Measurements from ENCODE around the gene PLXNB1. TPM values are rescaled to one million over a fixed set of nuclear protein-coding genes. Genes with fewer than 3 reads are reported as not detected.

PLXNB1 gene
- total and polyA plus RNA-seq, 2 of the 13 experiments (the other 11 are each of a cell fraction or from before 2014, with no cell fraction given) = 86.0 to 143 TPM

- TF ChIP-seq ZBTB46 (CRISPR knock-in tag; IDR thresholded peaks at IDR 0.05; ENCODE audit: borderline replicate concordance) (no peak), ZNF362 (CRISPR knock-in tag; IDR thresholded peaks at IDR 0.05; ENCODE audit: borderline replicate concordance) (peak; percentile 44; the same call in 1 of the 2 replicates), KAT8 (CRISPR knock-in tag; IDR thresholded peaks at IDR 0.05) (peak; percentile 43; the same call in 1 of the 2 replicates), TEAD3 (CRISPR knock-in tag; optimal IDR thresholded peaks at IDR 0.05; ENCODE audit: borderline replicate concordance) (peak; percentile 41), SMC3 (IDR thresholded peaks at IDR 0.05; ENCODE audit: low read length) (peak; percentile 95), TBX2 (CRISPR knock-in tag; IDR thresholded peaks at IDR 0.05; ENCODE audit: borderline replicate concordance) (peak; percentile 37; the same call in 1 of the 2 replicates), ZBTB25 (CRISPR knock-in tag; IDR thresholded peaks at IDR 0.05) (peak; percentile 22; the same call in 1 of the 2 replicates), TBX3 (IDR thresholded peaks at IDR 0.05; ENCODE audit: borderline replicate concordance) (no peak), IRF9 (CRISPR knock-in tag; IDR thresholded peaks at IDR 0.05; ENCODE audit: borderline replicate concordance) (peak; percentile 64; the same call in 1 of the 2 replicates), ZNF615 (CRISPR knock-in tag; IDR thresholded peaks at IDR 0.05; ENCODE audit: borderline replicate concordance) (no peak), ZNF567 (CRISPR knock-in tag; IDR thresholded peaks at IDR 0.05; ENCODE audit: borderline replicate concordance) (0 out of 2 replicates have a peak, but pooled peaks have one; percentile 70), HMGXB3 (CRISPR knock-in tag; IDR thresholded peaks at IDR 0.05; ENCODE audit: borderline replicate concordance) (peak; percentile 57; the same call in 1 of the 2 replicates), PHF20 (CRISPR knock-in tag; IDR thresholded peaks at IDR 0.05) (peak; percentile 33; the same call in 1 of the 2 replicates), GMEB1 (CRISPR knock-in tag; IDR thresholded peaks at IDR 0.05; ENCODE audit: borderline replicate concordance) (peak; percentile 54; the same call in 1 of the 2 replicates), ZNF263 (CRISPR knock-in tag; IDR thresholded peaks at IDR 0.05) (0 out of 2 replicates have a peak, but pooled peaks have one; percentile 6)
These were observed 35.9 kb upstream of the PLXNB1 start (continued) for GRCh38 chr3:48465531-48466378.

Data from HepG2 (cell line).